Nephron progenitor cell (in vitro differentiated cells): Measurements from ENCODE around the gene NEK5.

Experiments used
- DNase-seq: peaks from one replicate; pipeline ENCODE4 v3.0.0; 2021
- H3K27ac Mint-ChIP-seq: 2 replicates; pipeline ENCODE4 v1.8.0; 2021; ENCODE audit warnings: mild to moderate bottlenecking, moderate library complexity, mixed read lengths
- H3K27me3 Mint-ChIP-seq: 2 replicates; pipeline ENCODE4 v1.8.0; 2021; ENCODE audit warnings: mild to moderate bottlenecking, low read depth, mixed read lengths; ENCODE audit not compliant: poor library complexity
- H3K36me3 Mint-ChIP-seq: 2 replicates; pipeline ENCODE4 v1.8.0; 2021; ENCODE audit warnings: low read depth, mixed read lengths
- H3K4me1 Mint-ChIP-seq: 2 replicates; pipeline ENCODE4 v1.8.0; 2021; ENCODE audit warnings: mixed read lengths
- H3K4me3 Mint-ChIP-seq: 2 replicates; pipeline ENCODE4 v1.8.0; 2021; ENCODE audit warnings: mild to moderate bottlenecking, moderate library complexity, mixed read lengths
- H3K9me3 Mint-ChIP-seq: 2 replicates; pipeline ENCODE4 v1.8.0; 2021; ENCODE audit warnings: mild to moderate bottlenecking, moderate library complexity, mixed read lengths
- TF ChIP-seq, protein P1 (sequence below): fragments of 200-600 bp; sonication (generic); IDR thresholded peaks from 2 replicates; pipeline ENCODE4 v1.5.0; 2021; ENCODE audit warnings: antibody characterized with exemption

The NEK5 gene

GRCh38 chr13:51993713-51994112, 135.2 kb downstream of the NEK5 start:
- TF ChIP-seq, protein P1, sequence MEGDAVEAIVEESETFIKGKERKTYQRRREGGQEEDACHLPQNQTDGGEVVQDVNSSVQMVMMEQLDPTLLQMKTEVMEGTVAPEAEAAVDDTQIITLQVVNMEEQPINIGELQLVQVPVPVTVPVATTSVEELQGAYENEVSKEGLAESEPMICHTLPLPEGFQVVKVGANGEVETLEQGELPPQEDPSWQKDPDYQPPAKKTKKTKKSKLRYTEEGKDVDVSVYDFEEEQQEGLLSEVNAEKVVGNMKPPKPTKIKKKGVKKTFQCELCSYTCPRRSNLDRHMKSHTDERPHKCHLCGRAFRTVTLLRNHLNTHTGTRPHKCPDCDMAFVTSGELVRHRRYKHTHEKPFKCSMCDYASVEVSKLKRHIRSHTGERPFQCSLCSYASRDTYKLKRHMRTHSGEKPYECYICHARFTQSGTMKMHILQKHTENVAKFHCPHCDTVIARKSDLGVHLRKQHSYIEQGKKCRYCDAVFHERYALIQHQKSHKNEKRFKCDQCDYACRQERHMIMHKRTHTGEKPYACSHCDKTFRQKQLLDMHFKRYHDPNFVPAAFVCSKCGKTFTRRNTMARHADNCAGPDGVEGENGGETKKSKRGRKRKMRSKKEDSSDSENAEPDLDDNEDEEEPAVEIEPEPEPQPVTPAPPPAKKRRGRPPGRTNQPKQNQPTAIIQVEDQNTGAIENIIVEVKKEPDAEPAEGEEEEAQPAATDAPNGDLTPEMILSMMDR = no peak
- no peak overlapping the region for H3K4me3 Mint-ChIP-seq
- H3K27ac Mint-ChIP-seq = no peak overlapping the region
- no peaks in the 10 kb centered on the region for H3K36me3 Mint-ChIP-seq
- DNase-seq = no peak
- peaks cover 8% of the 10 kb centered on the region for H3K27me3 Mint-ChIP-seq
- H3K4me1 Mint-ChIP-seq = peaks cover 38% of the 10 kb centered on the region
- no peaks in the 10 kb centered on the region for H3K9me3 Mint-ChIP-seq

DNA sequence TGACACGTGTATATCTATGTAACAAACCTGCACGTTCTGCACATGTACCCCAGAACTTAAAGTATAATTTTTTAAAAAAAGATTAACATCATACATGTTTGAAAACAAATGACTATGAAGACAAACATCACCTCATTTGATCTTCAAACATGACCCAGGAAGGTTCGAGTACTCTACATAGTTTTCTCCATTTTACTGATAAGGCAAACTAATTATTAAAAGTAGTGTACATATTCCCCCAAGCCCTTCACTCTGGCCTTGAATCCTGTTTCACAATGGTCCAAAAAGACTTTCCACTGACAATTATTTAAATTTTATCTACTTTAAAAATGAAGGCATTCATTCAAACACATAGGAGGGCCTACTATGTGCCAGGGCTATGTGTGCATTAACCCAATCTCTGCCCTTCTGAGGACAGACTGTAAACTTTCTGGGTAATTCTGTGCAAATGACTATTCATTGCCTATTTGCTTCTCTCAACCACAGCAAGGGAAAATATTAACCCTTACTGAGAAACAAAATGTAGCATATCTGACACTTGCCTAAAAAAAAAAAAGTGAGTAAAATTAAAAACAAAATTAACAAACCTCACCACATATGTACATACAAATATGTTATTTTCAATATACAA, 139.8 kb downstream of the NEK5 start:
- H3K27ac Mint-ChIP-seq = no peak overlapping the region
- no peak for DNase-seq
- no peaks in the 10 kb centered on the region for H3K4me1 Mint-ChIP-seq
- H3K9me3 Mint-ChIP-seq = peaks cover 40% of the 10 kb centered on the region
- peaks cover 4% of the 10 kb centered on the region for H3K36me3 Mint-ChIP-seq
- H3K4me3 Mint-ChIP-seq = no peak overlapping the region
- peaks cover 14% of the 10 kb centered on the region for H3K27me3 Mint-ChIP-seq
- TF ChIP-seq, protein P1 = no peak
